ENCODE results near the gene PRKN.

PRKN gene

DNA sequence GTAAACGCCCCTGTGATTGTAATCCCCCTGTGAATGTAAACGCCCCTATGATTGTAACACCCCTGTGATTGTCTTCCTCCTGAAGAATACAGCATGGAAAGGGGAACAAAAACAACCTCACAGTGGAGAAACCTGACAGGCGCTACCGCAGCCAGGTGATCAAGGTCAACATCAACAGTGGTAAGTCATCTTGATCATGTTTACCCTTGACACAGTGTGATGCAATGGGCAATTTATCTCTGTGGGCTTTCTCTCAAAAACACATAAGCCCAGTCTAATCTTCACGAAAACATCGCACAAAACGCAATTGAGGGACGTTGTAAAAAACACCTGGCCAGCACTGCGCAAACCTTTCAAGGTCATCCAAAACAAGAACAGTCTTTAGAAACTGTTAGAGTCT, 277.2 kb downstream of the PRKN start:
- no peak for TF ChIP-seq CTCF (conservative IDR thresholded peaks at IDR 0.05; ENCODE audit: low read depth, low read length)

GRCh38 chr6:162448294-162448693, 279.3 kb downstream of the PRKN start:
- no peaks in the 10 kb centered on the region for H3K27me3 ChIP-seq (ENCODE audit: insufficient read depth, low read depth)
- H3K4me2 ChIP-seq: no peak overlapping the region
- no peak overlapping the region for H2AFZ ChIP-seq (ENCODE audit: low read depth)
- H3K36me3 ChIP-seq (ENCODE audit: insufficient read depth): no peaks in the 10 kb centered on the region
- no peak overlapping the region for H3K4me3 ChIP-seq (IDR thresholded peaks at IDR 0.05; ENCODE audit: insufficient read depth, low read depth, low read length)
- no peak overlapping the region for H3K27ac ChIP-seq
- TF ChIP-seq CTCF (conservative IDR thresholded peaks at IDR 0.05; ENCODE audit: low read depth, low read length): no peak
- no peaks in the 10 kb centered on the region for H3K4me1 ChIP-seq (ENCODE audit: low read depth, poor library complexity, severe bottlenecking)
- no peak overlapping the region for H3K9ac ChIP-seq
- no peaks in the 10 kb centered on the region for H3K79me2 ChIP-seq (ENCODE audit: insufficient read depth, low read depth)
- H4K20me1 ChIP-seq (ENCODE audit: insufficient read depth): no peaks in the 10 kb centered on the region

More for the DNA sequence above, 277.2 kb downstream of the PRKN start:
- Histone ChIP-seq H3K4me2 (no peak overlapping the region), H3K27ac (no peak overlapping the region), H4K20me1 (ENCODE audit: insufficient read depth) (no peaks in the 10 kb centered on the region), H3K27me3 (ENCODE audit: insufficient read depth, low read depth) (no peaks in the 10 kb centered on the region), H2AFZ (ENCODE audit: low read depth) (no peak overlapping the region), H3K79me2 (ENCODE audit: insufficient read depth, low read depth) (no peaks in the 10 kb centered on the region), H3K4me3 (IDR thresholded peaks at IDR 0.05; ENCODE audit: insufficient read depth, low read depth, low read length) (no peak overlapping the region), H3K9ac (no peak overlapping the region), H3K4me1 (ENCODE audit: low read depth, poor library complexity, severe bottlenecking) (no peaks in the 10 kb centered on the region), H3K36me3 (ENCODE audit: insufficient read depth) (no peaks in the 10 kb centered on the region)

DNA sequence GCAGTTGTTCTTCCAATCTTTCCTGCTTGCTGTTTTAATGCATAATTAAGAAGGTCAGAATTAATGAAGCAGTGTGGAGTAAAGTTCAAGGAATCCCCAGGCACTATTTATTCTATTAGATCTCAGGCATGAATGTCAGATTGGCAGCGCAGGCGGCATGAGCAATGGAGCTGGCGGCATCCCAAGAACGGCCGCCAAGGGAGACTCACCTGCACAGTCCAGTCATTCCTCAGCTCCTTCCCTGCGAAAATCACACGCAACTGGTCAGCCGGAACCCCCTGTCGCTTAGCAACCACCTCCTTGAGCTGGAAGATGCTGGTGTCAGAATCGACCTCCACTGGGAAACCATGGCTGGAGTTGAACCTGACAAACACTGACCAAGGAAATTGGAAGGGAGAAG, 284.5 kb downstream of the PRKN start:
- Histone ChIP-seq H3K79me2 (ENCODE audit: insufficient read depth, low read depth) (no peaks in the 10 kb centered on the region), H2AFZ (ENCODE audit: low read depth) (no peak overlapping the region)

GRCh38 chr6:162442687-162443086, 284.9 kb downstream of the PRKN start:
- H4K20me1 ChIP-seq (ENCODE audit: insufficient read depth): no peaks in the 10 kb centered on the region
- no peak overlapping the region for H2AFZ ChIP-seq (ENCODE audit: low read depth)
- H3K27ac ChIP-seq: no peak overlapping the region
- H3K4me1 ChIP-seq (ENCODE audit: low read depth, poor library complexity, severe bottlenecking): no peaks in the 10 kb centered on the region
- TF ChIP-seq CTCF (conservative IDR thresholded peaks at IDR 0.05; ENCODE audit: low read depth, low read length): no peak
- no peaks in the 10 kb centered on the region for H3K36me3 ChIP-seq (ENCODE audit: insufficient read depth)
- no peaks in the 10 kb centered on the region for H3K79me2 ChIP-seq (ENCODE audit: insufficient read depth, low read depth)
- H3K4me3 ChIP-seq (IDR thresholded peaks at IDR 0.05; ENCODE audit: insufficient read depth, low read depth, low read length): no peak overlapping the region
- H3K4me2 ChIP-seq: no peak overlapping the region
- H3K9ac ChIP-seq: no peak overlapping the region
- H3K27me3 ChIP-seq (ENCODE audit: insufficient read depth, low read depth): no peaks in the 10 kb centered on the region

More for the DNA sequence above, 284.5 kb downstream of the PRKN start:
- Histone ChIP-seq H4K20me1 (ENCODE audit: insufficient read depth) (no peaks in the 10 kb centered on the region), H3K4me3 (IDR thresholded peaks at IDR 0.05; ENCODE audit: insufficient read depth, low read depth, low read length) (no peak overlapping the region), H3K27me3 (ENCODE audit: insufficient read depth, low read depth) (no peaks in the 10 kb centered on the region), H3K36me3 (ENCODE audit: insufficient read depth) (no peaks in the 10 kb centered on the region), H3K27ac (no peak overlapping the region), H3K4me1 (ENCODE audit: low read depth, poor library complexity, severe bottlenecking) (no peaks in the 10 kb centered on the region), H3K4me2 (no peak overlapping the region), H3K9ac (no peak overlapping the region)
- no peak for TF ChIP-seq CTCF (conservative IDR thresholded peaks at IDR 0.05; ENCODE audit: low read depth, low read length)
